ENCODE results near the gene YAF2.

DNA sequence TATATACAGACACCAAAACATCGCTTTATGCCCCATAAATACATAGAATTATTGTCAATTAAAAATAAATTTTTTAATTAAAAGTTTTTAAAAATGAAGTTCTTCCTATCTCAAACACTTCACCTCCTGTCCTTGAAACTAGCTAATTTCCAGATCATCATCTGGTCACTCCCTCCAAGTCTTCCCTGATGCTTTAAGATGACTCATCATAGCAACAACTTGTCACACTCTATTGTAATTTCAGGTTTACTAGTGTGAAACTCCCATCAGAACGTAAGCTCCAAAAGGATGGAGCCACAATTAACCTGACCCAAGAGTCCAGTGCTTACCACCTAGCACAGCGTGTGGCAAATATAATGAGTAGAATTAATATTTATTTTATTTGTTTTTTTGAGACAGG is 109.7 kb downstream of the YAF2 start:
- TF ChIP-seq POLR2AphosphoS5 (IDR thresholded peaks at IDR 0.05): no peak
- TF ChIP-seq, protein P1, sequence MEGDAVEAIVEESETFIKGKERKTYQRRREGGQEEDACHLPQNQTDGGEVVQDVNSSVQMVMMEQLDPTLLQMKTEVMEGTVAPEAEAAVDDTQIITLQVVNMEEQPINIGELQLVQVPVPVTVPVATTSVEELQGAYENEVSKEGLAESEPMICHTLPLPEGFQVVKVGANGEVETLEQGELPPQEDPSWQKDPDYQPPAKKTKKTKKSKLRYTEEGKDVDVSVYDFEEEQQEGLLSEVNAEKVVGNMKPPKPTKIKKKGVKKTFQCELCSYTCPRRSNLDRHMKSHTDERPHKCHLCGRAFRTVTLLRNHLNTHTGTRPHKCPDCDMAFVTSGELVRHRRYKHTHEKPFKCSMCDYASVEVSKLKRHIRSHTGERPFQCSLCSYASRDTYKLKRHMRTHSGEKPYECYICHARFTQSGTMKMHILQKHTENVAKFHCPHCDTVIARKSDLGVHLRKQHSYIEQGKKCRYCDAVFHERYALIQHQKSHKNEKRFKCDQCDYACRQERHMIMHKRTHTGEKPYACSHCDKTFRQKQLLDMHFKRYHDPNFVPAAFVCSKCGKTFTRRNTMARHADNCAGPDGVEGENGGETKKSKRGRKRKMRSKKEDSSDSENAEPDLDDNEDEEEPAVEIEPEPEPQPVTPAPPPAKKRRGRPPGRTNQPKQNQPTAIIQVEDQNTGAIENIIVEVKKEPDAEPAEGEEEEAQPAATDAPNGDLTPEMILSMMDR (IDR thresholded peaks at IDR 0.05): no peak
